Keratinocyte (primary cell): ENCODE data around the gene ATP13A3. TPM values are rescaled to one million over a fixed set of nuclear protein-coding genes. Genes with fewer than 3 reads are reported as not detected.

Experiments used
- DNase-seq: peaks from one replicate; pipeline ENCODE4 v3.0.0-alpha.2; 2011; ENCODE audit warnings: low read depth, missing footprints, low spot score
- FAIRE-seq: peaks from 2 replicates; lab custom pipeline; 2011; peaks lifted over from hg19 to GRCh38; lab: Jason Lieb, UNC
- H2AFZ ChIP-seq: 2 replicates; pipeline ENCODE4 v1.6.0; 2012; ENCODE audit warnings: low read length, control low read depth, inconsistent platforms; ENCODE audit not compliant: control insufficient read depth
- H3K27ac ChIP-seq: 2 replicates; pipeline ENCODE4 v1.5.1; 2011; ENCODE audit warnings: low read length; ENCODE audit not compliant: control insufficient read depth, insufficient read depth
- H3K27me3 ChIP-seq: 3 replicates; pipeline ENCODE4 v1.6.0; 2011; ENCODE audit warnings: low read length; ENCODE audit not compliant: control insufficient read depth, insufficient read depth; ENCODE audit errors: extremely low read depth
- H3K36me3 ChIP-seq, 2 experiments: 2 replicates in 1 of 2; 3 replicates in 1 of 2; pipeline ENCODE4 v1.5.1; 2011; ENCODE audit warnings: low read length in 2 of 2, mild to moderate bottlenecking in 1 of 2; ENCODE audit not compliant: control insufficient read depth in 2 of 2, insufficient read depth in 2 of 2; ENCODE audit errors: extremely low read depth in 1 of 2
- H3K4me1 ChIP-seq: 3 replicates; pipeline ENCODE4 v1.5.1; 2011; ENCODE audit warnings: low read length; ENCODE audit not compliant: control insufficient read depth, insufficient read depth; ENCODE audit errors: extremely low read depth
- H3K4me2 ChIP-seq: 3 replicates; pipeline ENCODE4 v1.6.0; 2011; ENCODE audit warnings: low read depth, low read length; ENCODE audit not compliant: control insufficient read depth, insufficient read depth; ENCODE audit errors: extremely low read depth
- H3K4me3 ChIP-seq, 3 experiments: fragments of 200-600 bp in 1 of 3; sonication (generic) in 1 of 3; 2 replicates in 2 of 3; 3 replicates in 1 of 3; pipeline ENCODE4 v1.5.1; 2011 to 2016; ENCODE audit warnings: low read length in 3 of 3, mild to moderate bottlenecking in 3 of 3, control low read depth in 2 of 3, inconsistent platforms in 1 of 3, low read depth in 1 of 3, mixed read lengths in 1 of 3, mixed run types in 1 of 3, moderate library complexity in 1 of 3; ENCODE audit not compliant: control insufficient read depth in 2 of 3, insufficient read depth in 2 of 3; ENCODE audit errors: extremely low read depth in 1 of 3
- H3K79me2 ChIP-seq: 2 replicates; pipeline ENCODE4 v1.6.0; 2012; ENCODE audit warnings: low read length; ENCODE audit not compliant: control insufficient read depth, insufficient read depth
- H3K9ac ChIP-seq: 3 replicates; pipeline ENCODE4 v1.6.0; 2011; ENCODE audit warnings: low read length; ENCODE audit not compliant: control insufficient read depth, insufficient read depth; ENCODE audit errors: extremely low read depth
- H3K9me1 ChIP-seq: 3 replicates; pipeline ENCODE4 v1.6.0; 2011; ENCODE audit warnings: low read length; ENCODE audit not compliant: control insufficient read depth, insufficient read depth; ENCODE audit errors: extremely low read depth
- H3K9me3 ChIP-seq: 2 replicates; pipeline ENCODE4 v1.5.1; 2012; ENCODE audit warnings: low read depth, low read length; ENCODE audit not compliant: control insufficient read depth
- H4K20me1 ChIP-seq: 3 replicates; pipeline ENCODE4 v1.6.0; 2011; ENCODE audit warnings: low read length; ENCODE audit not compliant: control insufficient read depth, insufficient read depth; ENCODE audit errors: extremely low read depth
- CTCF ChIP-seq, 3 experiments: IDR thresholded peaks in 1 of 3; conservative IDR thresholded peaks in 1 of 3; optimal IDR thresholded peaks in 1 of 3; 2 replicates in 2 of 3; 3 replicates in 1 of 3; pipeline versions ENCODE3 to v1.5.1; 2011; ENCODE audit warnings: low read length in 3 of 3, mild to moderate bottlenecking in 3 of 3, moderate library complexity in 2 of 3, control low read depth in 1 of 3, inconsistent platforms in 1 of 3; ENCODE audit not compliant: insufficient read depth in 2 of 3; ENCODE audit errors: extremely low read depth in 1 of 3
- EZH2 ChIP-seq: IDR thresholded peaks from one replicate; pipeline ENCODE4 v1.6.1; 2012; ENCODE audit warnings: inconsistent platforms, mild to moderate bottlenecking, low read length, moderate library complexity
- dilution Hi-C: fragments of 300-500 bp; cut with MboI; formaldehyde crosslinking; loops from one replicate; pipeline ENCODE4 v1.7.0; 2020; ENCODE audit warnings: low sequenced_read_pairs; ENCODE audit not compliant: extremely low pct_ligation_motif_present
- polyA plus RNA-seq, 5 experiments: library from polyadenylated mRNA; depleted of rRNA in 3 of 5; stranded (reverse) in 3 of 5; stranded (forward) in 1 of 5; unstranded in 1 of 5; fragments of >200 nt; gene quantifications; 1 replicate in 1 of 5; 2 replicates in 3 of 5; 3 replicates in 1 of 5; pipeline versions ENCODE4 v1.2.1 to v1.2.3, GENCODE V29; 2011 to 2012; ENCODE audit warnings: missing spikeins in 2 of 5, low read depth in 1 of 5, low replicate concordance in 1 of 5

Gene ATP13A3
- polyA plus RNA-seq, 1 donor (not counting 4 experiments of a cell fraction or from before 2014, with no cell fraction given), result 103 TPM

- dilution Hi-C loops, result no loop called here
- Histone ChIP-seq H4K20me1 (no peaks in the 10 kb centered on the region), H3K4me1 (no peaks in the 10 kb centered on the region), H3K36me3 (no peaks in the 10 kb centered on the region), H3K9me3 (no peaks in the 10 kb centered on the region), H3K9ac (no peak overlapping the region), H3K9me1 (no peaks in the 10 kb centered on the region), H2AFZ (no peak overlapping the region), H3K4me3 (no peak overlapping the region), H3K4me2 (no peak overlapping the region), H3K27ac (no peak overlapping the region), H3K79me2 (no peaks in the 10 kb centered on the region), H3K27me3 (peaks cover 18% of the 10 kb centered on the region)
- TF ChIP-seq EZH2 (no peak), CTCF (optimal IDR thresholded peaks at IDR 0.05 in 1 of 3, IDR thresholded peaks at IDR 0.05 in 1 of 3, conservative IDR thresholded peaks at IDR 0.05 in 1 of 3; ENCODE audit: extremely low read depth in 1 of 3, insufficient read depth in 2 of 3, low read length in 3 of 3) (no peak)
- FAIRE-seq, result no peak
- no peak for DNase-seq
These were observed 111.9 kb downstream of the ATP13A3 start for GRCh38 chr3:194374935-194375334.

DNA sequence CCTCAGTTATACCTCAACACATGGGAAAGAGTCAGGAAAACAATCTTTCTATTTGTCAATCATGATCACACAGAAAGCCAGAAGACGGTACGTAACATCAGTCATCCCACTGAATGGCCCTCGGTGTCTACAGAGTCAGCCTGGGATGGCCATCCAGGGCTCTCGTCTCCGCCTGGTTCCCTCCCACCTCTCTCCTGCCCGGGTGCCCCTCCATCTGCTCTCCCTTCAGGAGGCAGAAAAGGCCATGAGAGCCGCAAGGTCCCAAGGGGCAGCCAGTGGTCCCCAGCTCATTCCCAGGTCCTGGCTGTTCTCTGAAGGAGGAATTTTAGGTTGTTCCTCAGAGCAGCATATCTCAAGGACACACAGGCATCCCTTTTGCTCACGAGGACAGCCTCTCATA, 112.9 kb downstream of the ATP13A3 start:
- FAIRE-seq, result no peak

More for the DNA sequence above, 112.9 kb downstream of the ATP13A3 start:
- Histone ChIP-seq H3K4me3 (no peak overlapping the region), H3K9ac (no peak overlapping the region), H3K9me1 (no peaks in the 10 kb centered on the region), H3K27me3 (peaks cover 19% of the 10 kb centered on the region), H2AFZ (no peak overlapping the region), H3K36me3 (no peaks in the 10 kb centered on the region), H3K4me1 (no peaks in the 10 kb centered on the region), H3K9me3 (no peaks in the 10 kb centered on the region), H3K27ac (no peak overlapping the region), H4K20me1 (no peaks in the 10 kb centered on the region), H3K79me2 (no peaks in the 10 kb centered on the region), H3K4me2 (no peak overlapping the region)
- TF ChIP-seq CTCF (optimal IDR thresholded peaks at IDR 0.05 in 1 of 3, IDR thresholded peaks at IDR 0.05 in 1 of 3, conservative IDR thresholded peaks at IDR 0.05 in 1 of 3; ENCODE audit: extremely low read depth in 1 of 3, insufficient read depth in 2 of 3, low read length in 3 of 3) (no peak), EZH2 (no peak)
- DNase-seq, result no peak
- dilution Hi-C loops, result no loop called here
